GM19025 (cell line): ENCODE data around the gene CCL15.
"Not testable (repeated sequence)": the region's sequence is repeated elsewhere in the genome, so short reads cannot be mapped to it uniquely, and the experiment has no call there.

Source experiments
- ATAC-seq: cut with Tn5 transposase; IDR thresholded peaks from one replicate; pipeline ENCODE4 v1.9.1; 2021; ENCODE audit warnings: mild to moderate bottlenecking, low read depth, moderate library complexity; ENCODE audit not compliant: unreplicated experiment

The CCL15 gene

DNA sequence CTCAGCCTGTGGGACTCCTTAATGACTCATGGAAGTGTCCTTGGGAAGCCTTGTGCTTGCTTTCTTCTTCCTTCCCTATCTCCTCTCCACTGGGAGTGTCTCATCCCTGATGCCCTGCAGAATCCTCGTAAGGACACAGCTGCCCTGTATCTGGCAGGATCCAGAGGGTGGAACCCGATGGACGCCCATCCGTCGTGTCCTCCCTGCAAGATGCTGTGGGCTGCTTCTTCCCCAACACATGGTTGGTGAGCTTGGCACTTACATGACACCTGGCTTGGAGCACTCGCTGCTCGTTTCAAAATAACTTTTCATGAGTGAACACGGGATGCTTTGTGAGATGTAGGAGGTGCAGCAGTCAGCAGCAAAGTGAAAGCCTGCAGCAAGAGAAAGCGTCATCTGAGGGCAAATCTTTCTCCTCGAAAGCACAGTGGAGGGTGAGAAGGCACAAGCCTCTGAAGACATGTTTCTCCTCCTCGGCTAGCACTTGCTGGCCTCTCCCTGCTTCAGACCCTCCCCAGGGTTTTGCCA is 3.3 kb downstream of the CCL15 start:
- ATAC-seq: no peak

DNA sequence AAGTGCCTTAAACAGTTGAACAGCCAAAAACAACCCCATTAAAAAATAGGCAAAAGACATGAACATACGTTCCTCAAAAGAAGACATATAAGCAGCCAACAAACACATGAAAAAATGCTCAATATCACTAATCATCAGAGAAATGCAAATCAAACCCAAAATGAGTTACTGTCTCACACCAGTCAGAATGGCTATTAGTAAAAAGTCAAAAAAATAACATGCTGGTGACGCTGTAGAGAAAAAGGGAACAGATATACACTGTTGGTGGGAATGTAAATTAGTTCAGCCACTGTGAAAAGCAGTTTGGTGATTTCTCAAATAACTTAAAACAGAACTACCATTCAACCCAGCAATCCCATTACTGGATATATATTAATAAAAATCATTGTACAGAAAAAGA is 6.0 kb downstream of the CCL15 start:
- ATAC-seq: not testable (repeated sequence)

DNA sequence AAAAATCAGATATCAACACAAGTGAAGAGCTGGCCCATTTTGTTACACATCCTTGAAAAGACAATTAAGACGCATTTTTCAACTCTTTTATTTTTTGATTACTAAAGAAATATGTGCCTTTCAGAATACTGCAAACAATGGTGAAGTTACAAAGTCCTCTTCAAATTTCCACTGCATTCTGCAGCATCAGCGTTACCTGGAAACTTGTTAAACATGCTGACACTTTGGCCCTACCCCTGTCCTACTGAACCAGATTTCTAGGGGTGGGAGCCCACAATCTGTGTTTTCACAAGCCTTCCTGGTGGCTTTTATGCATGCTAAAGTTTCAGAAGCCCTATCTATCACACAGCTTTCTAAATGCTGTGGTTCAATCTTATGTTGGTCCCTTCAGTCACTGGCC is 10.3 kb downstream of the CCL15 start:
- ATAC-seq: no peak

DNA sequence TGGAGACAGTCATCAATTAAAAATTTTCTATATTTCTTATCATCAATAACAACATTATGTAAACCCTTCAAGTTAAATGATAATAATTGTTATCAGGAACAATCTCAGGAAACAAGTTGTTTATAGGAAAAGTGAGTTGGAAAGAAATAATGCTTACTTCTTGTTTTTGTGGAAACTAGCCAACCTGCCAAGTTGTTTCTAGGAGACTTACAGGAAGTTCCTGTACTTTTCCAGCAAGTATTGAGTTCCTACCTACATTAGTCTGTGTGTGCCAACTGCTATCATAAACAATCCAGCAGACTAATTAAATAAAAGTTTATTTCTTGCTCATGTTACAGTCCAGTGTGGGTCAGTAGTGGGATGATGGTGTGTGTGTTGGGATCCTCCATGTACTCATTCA is 13.2 kb downstream of the CCL15 start:
- ATAC-seq: no peak

DNA sequence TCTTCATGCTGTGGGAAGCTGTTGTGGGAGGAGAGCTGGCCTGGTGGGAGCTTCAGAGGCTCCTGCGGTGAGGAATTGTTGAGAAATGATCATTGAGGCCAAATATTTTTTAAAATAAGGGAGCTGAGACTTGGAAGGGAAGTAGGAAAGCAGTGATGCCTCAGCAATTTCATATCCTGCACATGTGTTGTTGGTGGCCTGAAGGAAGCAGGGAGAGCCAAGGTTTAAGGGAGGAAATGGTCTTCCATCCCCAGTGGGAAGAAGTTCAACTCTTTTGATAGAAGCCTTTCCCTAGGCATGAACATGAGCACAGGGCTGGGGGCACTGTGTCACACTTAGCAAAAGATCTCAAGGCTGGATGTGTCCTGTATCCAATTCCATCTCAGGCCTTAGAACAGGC is 14.7 kb downstream of the CCL15 start, which contains the start of gene CCL14:
TSS of gene CCL14 (minus strand) at position 87 of the 400 bp plus-strand sequence. CDS start at position 7, 80 bp downstream.
- no peak for ATAC-seq

DNA sequence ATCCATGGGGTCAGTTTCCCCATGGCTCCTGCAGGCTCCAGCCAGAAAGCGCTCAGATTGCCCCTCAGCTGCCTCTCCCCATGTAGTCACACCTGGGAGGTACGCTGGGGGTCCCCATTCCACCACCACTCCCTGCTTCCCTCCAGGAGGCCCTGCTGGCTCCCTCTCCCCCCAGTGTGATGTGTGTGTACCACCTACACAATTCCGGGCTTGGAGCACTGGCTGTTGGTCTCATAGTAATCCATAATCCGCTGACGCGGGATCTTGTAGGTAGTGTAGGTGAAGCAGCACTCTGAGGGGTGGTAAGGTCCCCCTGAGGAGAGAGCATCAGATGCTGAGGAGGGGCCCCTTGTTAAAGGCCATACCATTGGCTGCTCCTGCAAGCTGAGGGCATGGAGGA is 17.2 kb downstream of the CCL15 start:
- no peak for ATAC-seq

DNA sequence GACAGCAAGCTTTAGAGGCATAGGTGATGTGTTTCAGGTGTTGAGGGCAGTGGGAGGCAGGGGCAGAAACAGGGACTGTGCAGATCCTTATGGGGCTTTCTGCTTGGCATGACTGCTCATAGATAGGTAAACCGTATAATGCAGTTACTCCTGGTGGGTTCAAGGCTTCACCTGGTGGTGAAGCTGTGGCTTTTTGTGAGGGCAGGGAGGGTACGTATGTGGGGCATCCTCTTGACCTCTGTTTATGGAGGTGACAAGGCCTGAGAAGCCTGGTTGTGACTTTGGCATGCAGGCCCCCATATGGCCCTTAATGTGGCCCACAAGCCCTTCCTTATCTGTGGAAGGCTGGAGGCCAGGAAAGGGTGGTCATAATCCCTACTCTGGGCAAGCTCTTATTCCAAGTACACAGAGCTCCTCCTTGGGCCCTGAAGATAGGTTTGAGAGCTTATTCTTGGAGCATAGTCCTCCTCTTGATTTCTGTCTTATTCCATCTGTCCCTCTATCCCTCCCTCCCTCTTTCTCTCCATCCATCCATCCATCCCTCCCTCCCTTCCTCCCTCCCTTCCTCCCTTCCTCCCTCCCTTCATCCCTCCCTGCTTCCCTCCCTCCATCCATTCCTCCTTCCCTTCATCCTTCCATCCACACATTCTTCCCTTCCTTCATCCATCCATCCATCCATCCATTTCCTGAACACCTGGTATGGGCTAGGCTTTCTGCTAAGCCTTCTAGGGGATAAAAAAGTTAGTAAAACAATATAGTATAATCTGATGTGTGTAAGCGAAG is 18.8 kb downstream of the CCL15 start:
- ATAC-seq: no peak

DNA sequence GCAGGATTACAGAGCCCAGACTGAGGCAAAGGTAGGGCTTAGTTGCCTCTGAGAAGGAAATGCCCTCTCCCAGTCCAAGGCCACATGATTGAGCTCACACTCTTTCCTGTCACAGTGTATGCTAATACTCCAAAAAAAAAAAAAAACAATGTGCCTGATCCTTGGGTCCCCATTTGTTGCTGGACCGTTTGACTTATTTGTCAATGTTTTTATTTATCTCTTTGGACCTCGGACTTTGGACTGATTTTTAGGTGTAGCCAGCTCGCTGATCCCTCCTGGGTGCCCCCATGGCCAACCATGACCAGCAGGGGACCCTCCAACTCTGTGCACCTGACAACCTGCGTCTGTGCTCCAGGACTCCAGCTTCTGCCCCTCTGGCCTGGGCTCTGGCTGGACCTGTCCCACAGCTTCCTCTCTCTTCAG is 19.4 kb downstream of the CCL15 start:
- ATAC-seq: no peak

DNA sequence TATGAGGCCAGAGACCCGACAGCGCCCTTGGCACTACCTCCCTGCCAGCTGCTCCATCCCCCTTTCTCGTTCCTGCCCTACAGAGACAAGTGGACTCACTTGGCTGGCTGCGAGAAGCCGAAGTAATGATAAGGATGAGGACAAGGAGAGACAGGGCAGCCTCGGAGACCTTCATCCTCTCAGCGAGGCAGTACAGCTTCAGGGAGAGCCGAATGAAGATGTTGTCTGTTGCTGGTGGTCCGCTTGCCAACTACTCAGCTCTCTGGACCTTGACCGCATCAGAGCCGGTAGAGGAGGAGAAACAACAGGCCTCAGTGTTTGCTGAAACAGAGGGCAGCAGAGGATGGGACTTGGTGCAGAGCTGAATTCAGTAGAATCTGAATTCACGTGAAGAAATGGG is 20.1 kb downstream of the CCL15 start, which contains the start of gene CCL16:
TSS of gene CCL16 (minus strand) at position 252 of the 400 bp plus-strand sequence. CDS start at position 175, 77 bp downstream.
- ATAC-seq: no peak

DNA sequence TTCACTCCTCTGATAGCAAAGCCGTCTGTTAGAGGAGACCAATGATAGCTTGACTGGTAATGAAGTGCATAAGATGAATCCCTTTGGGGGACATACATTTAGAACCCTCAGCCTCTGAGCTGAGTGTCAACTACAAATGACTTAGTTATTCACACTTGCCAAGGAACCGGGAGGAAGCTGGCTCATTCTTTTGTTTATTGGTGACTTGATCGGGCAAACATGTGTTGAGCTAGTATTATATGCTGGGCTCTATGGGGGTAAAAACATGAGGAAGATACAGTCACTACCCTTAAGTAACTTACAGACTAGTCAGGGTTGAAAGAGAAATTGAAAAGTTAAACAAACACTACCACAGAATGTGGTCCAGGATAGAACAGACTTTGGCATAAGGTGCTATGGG is 23.0 kb downstream of the CCL15 start:
- ATAC-seq: no peak

DNA sequence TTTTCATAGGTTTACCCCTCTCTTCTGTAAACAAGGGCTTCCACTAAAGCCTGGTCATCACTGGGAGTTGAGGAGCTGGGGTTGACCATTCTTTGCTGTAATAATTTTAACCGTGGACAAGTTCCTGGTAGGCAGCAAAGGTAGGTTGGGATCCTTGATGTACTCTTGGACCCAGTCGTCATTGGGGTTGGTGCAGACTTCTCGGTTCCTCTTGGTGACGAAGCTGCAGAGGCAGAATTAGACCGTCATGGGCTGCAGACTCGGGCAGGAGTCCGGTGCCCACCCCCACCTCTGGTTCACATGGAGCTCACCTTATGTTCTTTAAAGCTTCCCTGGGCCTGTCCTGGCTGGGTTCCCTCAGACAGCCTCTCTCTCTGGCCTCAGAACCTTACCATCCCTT is 23.8 kb downstream of the CCL15 start:
- ATAC-seq: no peak

DNA sequence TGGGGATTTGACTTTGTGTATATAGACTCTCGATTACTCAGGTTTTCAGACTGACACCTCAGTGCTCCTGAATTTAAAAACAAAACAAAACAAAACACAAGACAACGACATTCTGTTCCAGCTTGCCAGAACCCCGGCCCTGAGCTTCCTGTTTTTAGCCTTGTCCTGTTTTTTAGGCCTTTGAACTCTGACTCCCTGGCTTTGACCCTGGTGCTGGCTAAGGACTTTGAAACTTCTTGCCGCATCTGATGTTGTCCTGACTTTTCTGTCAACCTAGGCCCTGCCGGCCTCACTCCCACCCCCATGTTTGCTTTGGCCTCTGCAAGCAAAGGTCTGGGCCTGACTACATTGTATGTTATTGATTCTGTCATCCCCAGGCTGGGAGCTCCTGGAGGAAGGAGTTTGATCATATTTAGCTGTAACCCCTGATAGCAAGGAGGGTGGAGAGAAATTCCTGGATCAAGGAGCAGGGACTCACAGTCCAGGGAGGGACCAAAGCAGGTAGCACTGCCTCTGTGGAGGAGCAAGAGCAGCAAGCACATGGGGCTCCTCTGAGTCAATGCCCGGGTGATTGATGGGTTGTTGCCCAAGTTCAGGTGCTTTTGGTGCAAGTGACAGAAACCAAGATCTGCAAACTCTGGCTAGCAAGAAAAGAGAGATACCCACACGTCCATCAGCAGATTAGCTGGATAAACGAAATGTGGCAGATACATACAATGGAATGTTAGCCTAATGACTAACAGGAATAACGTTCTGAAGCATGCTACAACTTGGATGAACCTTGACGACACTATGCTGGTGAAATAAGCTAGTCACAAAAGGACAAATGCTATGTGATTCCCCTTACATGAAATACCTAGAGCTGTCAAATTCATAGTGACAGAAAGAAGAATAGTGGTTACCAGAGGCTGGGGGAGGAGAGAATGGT is 27.8 kb downstream of the CCL15 start:
- ATAC-seq: no peak

DNA sequence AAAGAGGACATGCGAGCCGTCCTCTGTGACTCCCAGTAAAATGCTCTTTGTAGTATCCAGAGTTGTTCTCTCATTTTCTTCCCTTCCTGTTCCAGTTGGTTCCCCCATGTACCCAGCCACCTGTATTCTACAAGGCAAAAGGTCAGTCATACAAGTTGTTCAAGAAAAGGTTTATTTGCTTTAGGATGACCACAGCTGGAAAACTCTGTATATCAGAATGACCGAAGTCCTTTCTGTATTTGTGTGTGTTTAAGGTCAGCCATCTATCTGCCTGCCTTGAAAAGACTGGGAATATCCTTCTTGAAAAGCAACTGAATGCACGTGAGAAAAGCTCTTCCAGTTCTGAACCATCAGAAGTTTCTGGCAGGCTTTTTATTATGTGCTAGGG is 28.4 kb downstream of the CCL15 start:
- no peak for ATAC-seq

DNA sequence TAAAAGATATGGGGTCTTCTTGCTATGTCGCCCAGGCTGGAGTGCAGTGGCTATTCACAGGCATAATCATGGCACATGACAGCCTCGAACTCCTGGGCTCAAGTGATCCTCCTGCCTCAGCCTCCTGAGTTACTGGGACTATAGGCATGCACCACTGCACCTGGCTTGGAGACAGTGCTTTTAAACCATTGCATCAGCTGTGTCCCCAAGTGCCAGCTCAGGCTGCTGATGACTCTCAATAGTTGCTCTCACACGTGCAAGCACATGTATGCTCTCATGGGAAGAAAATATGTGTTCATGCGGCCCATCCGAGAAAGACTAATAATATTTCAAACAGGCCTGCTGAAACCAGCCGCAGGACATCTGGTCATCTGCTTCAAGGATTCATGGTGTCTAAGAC is 28.8 kb downstream of the CCL15 start:
- no peak for ATAC-seq

DNA sequence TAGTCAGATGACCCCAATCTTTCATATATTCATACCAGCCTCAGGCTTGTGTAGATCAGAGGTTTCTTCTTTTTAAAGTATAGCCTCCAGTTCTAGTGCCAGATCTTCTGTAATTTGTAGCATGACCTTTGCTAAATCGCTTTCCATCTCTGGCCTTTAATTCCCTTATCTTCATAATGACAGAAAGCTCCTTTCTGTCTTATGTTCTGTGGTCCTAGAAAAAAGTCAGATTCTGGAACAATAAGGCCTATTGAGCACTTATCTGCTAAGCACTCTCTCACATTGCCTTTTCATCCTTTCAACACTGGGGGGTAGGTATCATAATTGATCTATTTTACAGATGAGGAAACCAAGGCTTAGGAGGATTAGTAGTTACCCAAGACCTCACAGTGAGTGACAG is 29.3 kb downstream of the CCL15 start:
- ATAC-seq: no peak

DNA sequence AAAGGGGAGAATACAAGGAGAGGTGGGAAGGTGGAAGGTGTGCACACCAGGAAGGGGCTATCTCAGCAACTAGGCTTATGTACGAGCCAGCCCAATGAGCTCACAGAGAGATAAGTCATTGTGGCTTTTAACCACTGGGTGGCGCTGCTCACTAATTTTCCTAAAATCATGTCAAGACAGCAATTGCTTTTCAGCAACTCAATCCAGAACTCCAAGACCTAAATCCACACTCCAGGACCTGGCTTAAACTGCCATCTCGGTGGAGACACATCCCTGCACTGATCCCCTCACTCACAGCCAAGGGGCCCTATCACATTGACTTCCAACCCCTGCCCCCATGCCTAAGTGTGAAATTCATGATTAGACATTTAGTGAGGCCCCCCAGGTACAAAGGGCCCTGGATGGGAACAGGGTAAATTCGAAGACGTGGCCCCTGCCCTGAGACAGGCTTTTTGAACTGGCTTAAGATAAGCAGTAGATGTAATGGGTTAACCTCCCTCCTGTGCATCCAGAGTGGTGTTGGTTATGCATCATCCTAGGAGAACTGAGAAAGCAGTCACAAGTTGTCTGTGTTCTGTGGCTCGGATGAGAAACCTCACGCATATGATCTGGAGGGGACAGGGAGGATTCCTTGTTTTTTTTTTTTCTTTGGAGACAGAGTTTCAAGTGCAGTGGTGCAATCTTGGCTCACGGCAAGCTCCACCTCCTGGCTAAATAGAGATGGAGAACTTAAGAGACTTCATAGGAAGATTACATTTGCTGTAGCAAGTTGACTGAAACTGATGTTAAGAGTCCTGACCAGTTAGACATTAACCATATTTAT is 31.6 kb downstream of the CCL15 start:
- no peak for ATAC-seq

DNA sequence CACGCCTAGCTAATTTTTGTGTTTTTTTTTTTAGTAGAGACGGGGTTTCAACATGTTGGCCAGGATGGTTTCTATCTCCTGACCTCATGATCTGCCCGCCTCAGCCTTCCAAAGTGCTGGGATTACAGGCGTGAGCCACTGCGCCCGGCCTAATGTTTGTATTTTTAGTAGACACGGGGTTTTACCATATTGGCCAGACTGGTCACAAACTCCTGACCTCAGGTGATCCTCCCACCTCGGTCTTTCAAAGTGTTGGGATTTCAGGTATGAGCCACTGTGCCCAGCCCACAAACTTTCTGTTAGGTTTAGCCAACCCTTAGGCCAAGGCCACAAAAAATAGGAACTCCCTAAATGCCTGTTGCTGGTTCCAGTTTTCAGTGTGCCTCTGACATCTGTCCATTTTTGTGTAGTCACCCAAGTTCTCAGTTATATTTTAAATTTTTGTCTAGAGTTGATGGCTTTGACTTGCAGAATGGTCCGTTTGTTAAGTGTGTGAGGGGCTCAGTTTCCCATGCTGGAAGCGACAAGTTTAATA is 32.8 kb downstream of the CCL15 start:
- ATAC-seq: no peak

DNA sequence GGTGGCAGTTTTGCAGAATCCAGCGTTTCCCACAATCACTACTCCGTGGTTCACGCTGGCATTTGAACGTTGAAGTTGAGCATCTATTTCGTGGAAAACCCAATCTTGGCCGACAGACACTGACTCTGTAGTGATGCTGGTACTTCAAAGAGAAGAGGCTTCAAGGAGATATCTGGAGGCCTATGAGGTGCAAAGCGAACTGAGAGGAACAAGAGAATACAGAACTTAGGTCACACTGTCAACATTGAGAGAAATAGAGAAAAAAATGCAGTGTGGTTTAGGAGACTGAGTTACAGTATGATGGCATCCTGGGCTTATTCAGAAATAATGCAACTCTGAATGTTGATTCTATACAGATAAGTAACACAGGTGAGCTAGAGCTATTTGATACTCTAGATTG is 36.1 kb downstream of the CCL15 start:
- ATAC-seq: no peak

DNA sequence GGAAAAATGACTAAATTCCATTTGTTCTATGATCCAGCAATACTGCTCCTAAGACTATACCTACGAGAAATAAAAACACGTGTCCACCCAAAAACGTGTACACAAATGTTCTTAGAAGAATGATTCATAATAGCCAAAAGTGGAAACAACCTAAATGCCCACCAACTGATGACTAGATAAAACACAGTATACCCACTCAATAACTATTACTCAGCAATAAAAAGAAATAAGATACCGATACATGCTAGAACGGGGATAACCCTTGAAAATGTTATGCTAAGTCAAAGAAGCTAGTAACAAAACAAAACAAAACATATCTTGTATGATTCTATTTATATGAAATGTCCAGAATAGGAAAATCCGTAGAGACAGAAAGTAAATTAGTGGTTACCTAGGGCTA is 37.7 kb downstream of the CCL15 start:
- no peak for ATAC-seq

DNA sequence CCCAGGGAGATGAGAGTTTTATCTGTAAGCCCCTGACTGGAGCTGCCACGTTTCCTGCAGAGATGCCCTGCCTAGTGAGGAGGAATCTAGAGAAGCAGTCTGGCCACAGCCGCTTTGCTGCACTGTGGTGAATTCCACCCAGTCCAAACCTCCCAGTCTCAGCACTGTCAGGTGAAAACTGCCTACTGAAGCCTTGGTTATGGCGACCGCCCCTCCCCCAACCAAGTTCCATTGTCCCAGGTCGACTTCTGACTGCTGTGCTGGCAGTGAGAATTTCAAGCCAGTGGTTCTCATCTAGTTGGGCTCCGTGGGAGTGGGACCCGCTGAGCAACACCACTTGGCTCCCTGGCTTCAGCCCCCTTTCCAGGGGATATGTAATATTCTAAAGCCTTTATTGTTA is 47.6 kb downstream of the CCL15 start:
- ATAC-seq: no peak
